IPS-20b (cell line): Measurements from ENCODE around the gene CMTM5.
A peak's percentile ranks its signal among the peaks of the same experiment; 100 is the strongest.

Experiments
- H3K27ac ChIP-seq: one replicate; pipeline ENCODE4 v1.5.1; 2013; ENCODE audit warnings: low read length
- H3K27me3 ChIP-seq: 2 replicates; pipeline ENCODE4 v1.6.1; 2013; ENCODE audit warnings: mild to moderate bottlenecking, low read length, inconsistent platforms; ENCODE audit not compliant: insufficient read depth
- H3K36me3 ChIP-seq: 2 replicates; pipeline ENCODE4 v1.6.1; 2013; ENCODE audit warnings: low read depth, mild to moderate bottlenecking, inconsistent platforms, low read length, moderate library complexity; ENCODE audit not compliant: insufficient read depth
- H3K4me1 ChIP-seq: 2 replicates; pipeline ENCODE4 v1.6.1; 2013; ENCODE audit warnings: mild to moderate bottlenecking, control low read depth, inconsistent platforms, low read length, moderate library complexity; ENCODE audit not compliant: insufficient read depth
- H3K4me3 ChIP-seq: 2 replicates; pipeline ENCODE4 v1.5.1; 2013; ENCODE audit warnings: mild to moderate bottlenecking, low read length, inconsistent platforms
- H3K9ac ChIP-seq: 2 replicates; pipeline ENCODE4 v1.6.1; 2013; ENCODE audit warnings: low read depth, mild to moderate bottlenecking, inconsistent platforms, low read length, moderate library complexity
- H3K9me3 ChIP-seq: 2 replicates; pipeline ENCODE4 v1.6.1; 2013; ENCODE audit warnings: mild to moderate bottlenecking, low read depth, low read length, inconsistent platforms; ENCODE audit not compliant: insufficient read depth

Gene CMTM5

DNA sequence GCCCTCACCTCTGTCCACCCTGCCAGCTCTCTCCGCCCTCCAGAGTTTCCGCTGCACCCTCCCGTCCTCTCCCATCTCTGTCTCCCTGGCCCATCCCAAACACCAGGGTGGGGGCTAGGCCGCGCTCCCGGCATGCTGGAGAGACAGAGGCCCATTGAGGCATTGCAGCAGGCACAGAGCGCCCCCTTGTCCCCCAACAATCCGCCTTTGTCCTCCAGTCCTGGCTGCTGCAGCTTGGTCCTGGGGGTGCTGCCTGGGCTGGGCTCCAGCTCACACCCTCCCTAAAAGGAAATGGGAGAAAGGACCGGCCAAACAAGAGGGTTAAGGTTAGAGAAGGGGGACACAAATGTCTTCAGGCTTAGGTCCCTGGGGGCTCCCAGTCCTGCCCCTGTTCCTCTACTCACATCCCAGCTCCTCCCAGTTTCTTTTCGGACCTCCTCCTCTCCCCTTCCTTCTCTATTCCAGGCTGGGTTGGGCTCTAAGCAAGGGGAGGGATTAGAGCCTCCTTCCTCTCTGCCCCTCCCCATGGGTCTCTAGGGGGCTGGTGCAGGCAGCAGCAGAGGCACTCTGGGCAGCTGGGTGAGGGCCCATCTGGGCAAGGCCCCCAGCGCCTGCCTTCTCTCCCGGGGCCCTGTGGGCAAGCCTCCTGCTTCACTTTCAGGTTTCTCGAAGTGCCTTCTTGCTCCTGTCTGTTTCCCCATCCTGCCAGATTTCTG, at the start of gene CMTM5:
Gene CMTM5 (plus strand): TSS at position 565 of the 716 bp plus-strand sequence. CDS start 206 bp downstream, outside the sequence.
- H3K9ac ChIP-seq: peak within 1 kb of the TSS; percentile 37; the same call in 1 of the 2 replicates
- peaks cover 37% of the 10 kb centered on the region for H3K27me3 ChIP-seq
- H3K36me3 ChIP-seq: no peaks in the 10 kb centered on the region
- peak within 1 kb of the TSS; percentile 54; the same call in 1 of the 2 replicates for H3K4me3 ChIP-seq
- no peak within 1 kb of the TSS for H3K27ac ChIP-seq
- H3K4me1 ChIP-seq: peaks cover 3% of the 10 kb centered on the region; the same call in 1 of the 2 replicates
- no peaks in the 10 kb centered on the region for H3K9me3 ChIP-seq

- H3K9me3 ChIP-seq: no peaks in the 10 kb centered on the region
- no peaks in the 10 kb centered on the region for H3K27me3 ChIP-seq
- H3K4me1 ChIP-seq: peaks cover 1% of the 10 kb centered on the region; the same call in 1 of the 2 replicates
- no peak overlapping the region for H3K9ac ChIP-seq
- H3K4me3 ChIP-seq: no peak overlapping the region
- peaks cover 32% of the 10 kb centered on the region for H3K36me3 ChIP-seq
- H3K27ac ChIP-seq: no peak overlapping the region
Observed at GRCh38 chr14:23327947-23328744, 48.7 kb upstream of the CMTM5 start.

DNA sequence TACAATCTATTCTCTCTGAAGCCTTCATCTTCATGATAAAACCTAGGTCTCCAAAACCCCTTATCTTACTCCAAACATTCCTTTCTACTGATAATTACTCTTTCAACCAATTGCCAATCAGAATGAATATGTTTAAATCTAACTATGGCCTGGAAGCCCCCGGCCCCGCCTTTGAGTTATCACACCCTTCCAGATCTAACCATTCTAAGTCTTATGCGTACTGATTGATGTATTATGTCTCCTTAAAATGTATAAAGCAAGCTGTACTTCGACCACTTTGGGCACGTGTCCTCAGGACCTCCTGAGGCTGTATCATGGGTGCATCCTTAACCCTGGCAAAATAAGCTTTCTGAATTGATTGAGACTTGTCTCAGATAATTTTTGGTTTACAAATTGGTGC, 41.2 kb upstream of the CMTM5 start:
- no peaks in the 10 kb centered on the region for H3K36me3 ChIP-seq
- H3K4me3 ChIP-seq: no peak overlapping the region
- H3K9me3 ChIP-seq: peaks cover 32% of the 10 kb centered on the region
- H3K4me1 ChIP-seq: no peaks in the 10 kb centered on the region
- no peak overlapping the region for H3K9ac ChIP-seq
- H3K27me3 ChIP-seq: no peaks in the 10 kb centered on the region
- no peak overlapping the region for H3K27ac ChIP-seq

- no peaks in the 10 kb centered on the region for H3K27me3 ChIP-seq
- H3K4me3 ChIP-seq: no peak overlapping the region
- H3K9ac ChIP-seq: no peak overlapping the region
- H3K36me3 ChIP-seq: no peaks in the 10 kb centered on the region
- H3K27ac ChIP-seq: no peak overlapping the region
- peaks cover 39% of the 10 kb centered on the region for H3K9me3 ChIP-seq
- H3K4me1 ChIP-seq: peaks cover 4% of the 10 kb centered on the region; the same call in 1 of the 2 replicates
Observed at GRCh38 chr14:23339506-23340268, 37.2 kb upstream of the CMTM5 start.

- Histone ChIP-seq H3K36me3 (0 out of 2 replicates have a peak, but pooled peaks cover 6% of the 10 kb centered on the region), H3K9me3 (peaks cover 19% of the 10 kb centered on the region), H3K27me3 (no peaks in the 10 kb centered on the region), H3K4me1 (peaks cover 4% of the 10 kb centered on the region; the same call in 1 of the 2 replicates), H3K27ac (no peak overlapping the region), H3K4me3 (no peak overlapping the region), H3K9ac (no peak overlapping the region)
Observed at GRCh38 chr14:23344481-23344880, 32.4 kb upstream of the CMTM5 start.

DNA sequence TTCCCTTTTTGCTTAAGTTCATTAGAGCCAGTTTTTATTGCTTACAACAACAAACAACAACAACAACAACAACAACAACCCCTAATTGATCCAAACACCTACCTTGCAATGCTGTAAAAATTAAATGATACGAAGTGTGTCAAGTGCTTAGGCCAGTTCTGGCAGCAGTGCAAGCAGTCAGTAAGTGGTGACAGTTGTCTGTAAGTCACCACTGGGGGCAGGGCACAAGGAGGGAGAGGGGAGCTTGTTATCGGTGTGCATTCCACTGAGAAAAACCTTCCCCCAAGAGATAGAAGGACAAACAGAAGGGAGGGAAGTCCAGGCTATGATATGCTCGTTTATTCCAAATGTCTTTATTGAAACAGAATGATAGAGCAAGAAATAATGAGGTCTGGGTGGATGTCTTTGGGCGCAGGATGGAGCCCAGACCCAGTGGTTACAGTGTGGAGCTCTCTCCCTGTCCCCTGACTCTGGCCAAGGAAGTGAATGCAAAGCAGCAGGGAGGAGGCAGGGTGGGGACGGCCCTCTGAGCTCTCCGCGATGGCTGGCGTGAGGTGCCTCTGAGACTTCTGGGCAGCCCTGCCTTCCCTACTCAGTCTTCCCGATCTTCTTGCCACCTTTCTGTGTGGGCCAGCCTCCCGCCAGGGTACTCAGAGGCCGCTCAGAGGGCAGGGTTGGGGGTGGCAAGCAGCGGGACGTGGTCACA, 30.7 kb upstream of the CMTM5 start:
- Histone ChIP-seq H3K4me1 (peaks cover 4% of the 10 kb centered on the region; the same call in 1 of the 2 replicates), H3K9me3 (peaks cover 3% of the 10 kb centered on the region; the same call in 1 of the 2 replicates), H3K27ac (no peak overlapping the region), H3K9ac (no peak overlapping the region), H3K4me3 (no peak overlapping the region), H3K27me3 (peaks cover 9% of the 10 kb centered on the region), H3K36me3 (0 out of 2 replicates have a peak, but pooled peaks cover 6% of the 10 kb centered on the region)

DNA sequence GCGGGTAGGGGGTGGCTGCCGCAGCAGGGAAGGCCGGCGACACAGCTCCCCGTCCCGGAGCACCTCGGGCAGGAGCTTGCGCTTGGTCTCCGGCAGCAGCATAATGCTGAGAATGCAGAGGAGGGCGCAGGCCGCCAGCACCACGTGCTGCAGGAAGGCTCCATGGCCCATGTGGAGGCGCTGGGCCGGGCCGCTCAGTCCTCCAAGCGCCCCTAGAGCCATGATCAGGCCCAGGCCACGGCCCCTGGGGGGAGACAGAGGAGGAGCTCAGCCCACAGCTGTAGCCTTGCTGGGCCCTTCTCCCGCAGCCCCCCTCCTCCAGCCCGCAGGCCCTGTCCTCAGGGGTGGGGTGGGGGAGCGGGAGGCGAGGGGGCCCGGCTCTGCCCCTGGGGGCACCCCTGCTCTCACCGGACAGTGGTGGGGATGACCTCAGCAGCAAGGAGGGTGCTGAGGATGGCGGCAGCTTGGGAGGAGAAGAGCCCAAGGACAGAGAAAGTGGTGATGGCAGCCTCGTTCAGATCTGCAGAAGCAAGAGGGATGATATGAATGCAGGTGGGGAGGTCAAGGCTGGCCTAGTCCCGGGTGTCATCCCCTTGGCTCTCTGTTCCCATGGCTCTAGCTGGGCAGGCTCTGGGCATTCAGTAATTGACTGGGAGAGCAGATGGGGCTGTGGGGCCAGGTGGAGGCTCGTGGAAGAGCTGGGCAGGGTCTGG, 30.0 kb upstream of the CMTM5 start:
- no peaks in the 10 kb centered on the region for H3K9me3 ChIP-seq
- H3K4me3 ChIP-seq: no peak overlapping the region
- no peak overlapping the region for H3K27ac ChIP-seq
- peaks cover 16% of the 10 kb centered on the region for H3K27me3 ChIP-seq
- H3K4me1 ChIP-seq: peaks cover 4% of the 10 kb centered on the region; the same call in 1 of the 2 replicates
- no peak overlapping the region for H3K9ac ChIP-seq
- H3K36me3 ChIP-seq: 0 out of 2 replicates have a peak, but pooled peaks cover 6% of the 10 kb centered on the region

- Histone ChIP-seq H3K27ac (no peak overlapping the region), H3K4me1 (peaks cover 4% of the 10 kb centered on the region; the same call in 1 of the 2 replicates), H3K9me3 (no peaks in the 10 kb centered on the region), H3K9ac (no peak overlapping the region), H3K4me3 (no peak overlapping the region), H3K27me3 (peaks cover 17% of the 10 kb centered on the region), H3K36me3 (0 out of 2 replicates have a peak, but pooled peaks cover 6% of the 10 kb centered on the region)
Observed at GRCh38 chr14:23347406-23348296, 29.2 kb upstream of the CMTM5 start.

DNA sequence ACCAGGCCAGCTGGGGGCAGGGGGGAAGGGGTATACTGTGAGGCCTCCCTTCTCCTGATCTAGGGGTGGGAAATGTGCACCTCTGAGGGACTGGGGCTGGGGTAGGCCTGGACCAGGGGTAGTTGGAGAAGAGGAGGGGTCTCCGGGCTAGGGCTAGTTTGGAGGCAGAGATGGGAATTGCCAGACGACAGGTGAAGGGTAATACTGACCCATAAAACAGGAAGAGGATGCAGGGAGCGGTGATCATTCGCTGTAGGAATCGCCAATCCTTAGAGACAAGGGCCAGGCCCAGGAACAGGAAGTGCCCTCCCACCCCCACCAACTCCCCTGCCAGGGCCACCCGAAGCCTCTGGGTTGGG, 28.6 kb upstream of the CMTM5 start:
- Histone ChIP-seq H3K27me3 (peaks cover 20% of the 10 kb centered on the region), H3K36me3 (0 out of 2 replicates have a peak, but pooled peaks cover 6% of the 10 kb centered on the region), H3K27ac (no peak overlapping the region), H3K9me3 (no peaks in the 10 kb centered on the region), H3K4me1 (peaks cover 3% of the 10 kb centered on the region; the same call in 1 of the 2 replicates), H3K4me3 (no peak overlapping the region), H3K9ac (no peak overlapping the region)
